ENCODE measurements around the gene PAN3. TPM values are rescaled to one million over a fixed set of nuclear protein-coding genes. Genes with fewer than 3 reads are reported as not detected.
"Not testable (repeated sequence)": the region's sequence is repeated elsewhere in the genome, so short reads cannot be mapped to it uniquely, and the experiment has no call there.

Gene PAN3
- total RNA-seq, 1 donor from 2014 or later: 12.7 TPM

- no peak for DNase-seq (ENCODE audit: low spot score)
- intact Hi-C loops (cut with DNase I): no loop called here
Measured at GRCh38 chr13:28129911-28130693, 8.2 kb upstream of the PAN3 start.

- no peak for DNase-seq (ENCODE audit: low spot score)
- intact Hi-C loops (cut with DNase I): no loop called here
Measured at GRCh38 chr13:28131646-28132045, 6.7 kb upstream of the PAN3 start.

GRCh38 chr13:28136916-28137315, 1.4 kb upstream of the PAN3 start:
- intact Hi-C loops (cut with DNase I): no loop called here
- DNase-seq (ENCODE audit: low spot score): no peak

- no peak for DNase-seq (ENCODE audit: low spot score)
- intact Hi-C loops (cut with DNase I): no loop called here
Measured at GRCh38 chr13:28137596-28137995, 749 bp upstream of the PAN3 start.

GRCh38 chr13:28138756-28139470, 568 bp downstream of the PAN3 start:
- peak; percentile 90 for DNase-seq (ENCODE audit: low spot score)
- intact Hi-C loops (cut with DNase I): no loop called here

- intact Hi-C loops (cut with DNase I): no loop called here
- DNase-seq (ENCODE audit: low spot score): no peak
Measured at GRCh38 chr13:28140433-28141125, 2.2 kb downstream of the PAN3 start.

- DNase-seq (ENCODE audit: low spot score); intact Hi-C loops (cut with DNase I): not testable (repeated sequence)
Measured at GRCh38 chr13:28141542-28141941, 3.2 kb downstream of the PAN3 start.

- DNase-seq (ENCODE audit: low spot score): no peak
- intact Hi-C loops (cut with DNase I): no loop called here
Measured at GRCh38 chr13:28145049-28145448, 6.7 kb downstream of the PAN3 start.

GRCh38 chr13:28147495-28147894, 9.2 kb downstream of the PAN3 start:
- no peak for DNase-seq (ENCODE audit: low spot score)
- intact Hi-C loops (cut with DNase I): no loop called here

- DNase-seq (ENCODE audit: low spot score): no peak
- intact Hi-C loops (cut with DNase I): no loop called here
Measured at GRCh38 chr13:28159057-28159456, 20.7 kb downstream of the PAN3 start.

- DNase-seq (ENCODE audit: low spot score): no peak
- intact Hi-C loops (cut with DNase I): no loop called here
Measured at GRCh38 chr13:28161370-28161769, 23.0 kb downstream of the PAN3 start.

- intact Hi-C loops (cut with DNase I): no loop called here
- no peak for DNase-seq (ENCODE audit: low spot score)
Measured at GRCh38 chr13:28163587-28163986, 25.2 kb downstream of the PAN3 start.

- DNase-seq (ENCODE audit: low spot score): no peak
- intact Hi-C loops (cut with DNase I): no loop called here
Measured at GRCh38 chr13:28166257-28166656, 27.9 kb downstream of the PAN3 start.

- intact Hi-C loops (cut with DNase I): no loop called here
- no peak for DNase-seq (ENCODE audit: low spot score)
Measured at GRCh38 chr13:28171266-28171665, 32.9 kb downstream of the PAN3 start.

GRCh38 chr13:28172947-28173346, 34.6 kb downstream of the PAN3 start:
- intact Hi-C loops (cut with DNase I): no loop called here
- DNase-seq (ENCODE audit: low spot score): no peak

GRCh38 chr13:28173793-28174192, 35.4 kb downstream of the PAN3 start:
- no peak for DNase-seq (ENCODE audit: low spot score)
- intact Hi-C loops (cut with DNase I): no loop called here

- DNase-seq (ENCODE audit: low spot score): no peak
- intact Hi-C loops (cut with DNase I): no loop called here
Measured at GRCh38 chr13:28177327-28177726, 39.0 kb downstream of the PAN3 start.

GRCh38 chr13:28177877-28178276, 39.5 kb downstream of the PAN3 start:
- no peak for DNase-seq (ENCODE audit: low spot score)
- intact Hi-C loops (cut with DNase I): no loop called here

- no peak for DNase-seq (ENCODE audit: low spot score)
- intact Hi-C loops (cut with DNase I): no loop called here
Measured at GRCh38 chr13:28179974-28180373, 41.6 kb downstream of the PAN3 start.

- no peak for DNase-seq (ENCODE audit: low spot score)
- intact Hi-C loops (cut with DNase I): no loop called here
Measured at GRCh38 chr13:28181413-28181812, 43.1 kb downstream of the PAN3 start.

GRCh38 chr13:28185256-28185655, 46.9 kb downstream of the PAN3 start:
- intact Hi-C loops (cut with DNase I): no loop called here

More at GRCh38 chr13:28185256-28185655, 46.9 kb downstream of the PAN3 start:
- no peak for DNase-seq (ENCODE audit: low spot score)

Measured in cardiac septum (tissue), 1 donor.